ENCODE data around the gene HP1BP3.

Gene HP1BP3

GRCh38 chr1:20767271-20767670 is 19.8 kb downstream of the HP1BP3 start:
- no peak overlapping the region for H3K4me3 ChIP-seq (ENCODE audit: low read length, poor library complexity, severe bottlenecking)
- H3K79me2 ChIP-seq (ENCODE audit: insufficient read depth, low read length): peaks cover 13% of the 10 kb centered on the region; the same call in 1 of the 2 replicates
- H2AFZ ChIP-seq (ENCODE audit: low read length): no peak overlapping the region
- no peaks in the 10 kb centered on the region for H3K9me3 ChIP-seq (ENCODE audit: insufficient read depth, low read depth, low read length)
- H3K9me2 ChIP-seq (replicated peaks; ENCODE audit: low read depth, low read length): no peaks in the 10 kb centered on the region
- H4K20me1 ChIP-seq (ENCODE audit: insufficient read depth, low read length, poor library complexity, severe bottlenecking): peaks cover 15% of the 10 kb centered on the region
- peaks cover 100% of the 10 kb centered on the region for H3K36me3 ChIP-seq (ENCODE audit: insufficient read depth, low read length)
- H3K4me2 ChIP-seq (ENCODE audit: low read depth, low read length, poor library complexity, severe bottlenecking): no peak overlapping the region
- TF ChIP-seq CTCF (conservative IDR thresholded peaks at IDR 0.05; ENCODE audit: low read length) (no peak), EZH2phosphoT487 (IDR thresholded peaks at IDR 0.05; ENCODE audit: borderline replicate concordance) (no peak)
- no peaks in the 10 kb centered on the region for H3K4me1 ChIP-seq (ENCODE audit: insufficient read depth, low read length, poor library complexity, severe bottlenecking)
- H3K27me3 ChIP-seq (ENCODE audit: insufficient read depth, low read length, poor library complexity, severe bottlenecking): no peaks in the 10 kb centered on the region
- H3K9ac ChIP-seq (ENCODE audit: low read depth, low read length, poor library complexity, severe bottlenecking): no peak overlapping the region
- H3F3A ChIP-seq (ENCODE audit: low read depth): no peaks in the 10 kb centered on the region

- TF ChIP-seq CTCF (conservative IDR thresholded peaks at IDR 0.05; ENCODE audit: low read length): no peak
- no peak for TF ChIP-seq EZH2phosphoT487 (IDR thresholded peaks at IDR 0.05; ENCODE audit: borderline replicate concordance)
Observed at GRCh38 chr1:20763417-20763816, 23.7 kb downstream of the HP1BP3 start.

GRCh38 chr1:20760322-20760721 is 26.8 kb downstream of the HP1BP3 start:
- Histone ChIP-seq H3K27me3 (ENCODE audit: insufficient read depth, low read length, poor library complexity, severe bottlenecking) (no peaks in the 10 kb centered on the region), H4K20me1 (ENCODE audit: insufficient read depth, low read length, poor library complexity, severe bottlenecking) (peaks cover 9% of the 10 kb centered on the region), H3K4me2 (ENCODE audit: low read depth, low read length, poor library complexity, severe bottlenecking) (no peak overlapping the region), H3K9ac (ENCODE audit: low read depth, low read length, poor library complexity, severe bottlenecking) (no peak overlapping the region), H3K4me1 (ENCODE audit: insufficient read depth, low read length, poor library complexity, severe bottlenecking) (no peaks in the 10 kb centered on the region), H3F3A (ENCODE audit: low read depth) (no peaks in the 10 kb centered on the region), H2AFZ (ENCODE audit: low read length) (no peak overlapping the region), H3K4me3 (ENCODE audit: low read length, poor library complexity, severe bottlenecking) (no peak overlapping the region), H3K36me3 (ENCODE audit: insufficient read depth, low read length) (peaks cover 92% of the 10 kb centered on the region), H3K9me3 (ENCODE audit: insufficient read depth, low read depth, low read length) (no peaks in the 10 kb centered on the region), H3K79me2 (ENCODE audit: insufficient read depth, low read length) (no peaks in the 10 kb centered on the region), H3K9me2 (replicated peaks; ENCODE audit: low read depth, low read length) (no peaks in the 10 kb centered on the region)
- TF ChIP-seq EZH2phosphoT487 (IDR thresholded peaks at IDR 0.05; ENCODE audit: borderline replicate concordance): no peak
- no peak for TF ChIP-seq CTCF (conservative IDR thresholded peaks at IDR 0.05; ENCODE audit: low read length)

More at GRCh38 chr1:20763417-20763816, 23.7 kb downstream of the HP1BP3 start:
- Histone ChIP-seq H3K9me2 (replicated peaks; ENCODE audit: low read depth, low read length) (no peaks in the 10 kb centered on the region), H3K36me3 (ENCODE audit: insufficient read depth, low read length) (peaks cover 95% of the 10 kb centered on the region), H3K9ac (ENCODE audit: low read depth, low read length, poor library complexity, severe bottlenecking) (no peak overlapping the region), H3K9me3 (ENCODE audit: insufficient read depth, low read depth, low read length) (no peaks in the 10 kb centered on the region), H3K4me1 (ENCODE audit: insufficient read depth, low read length, poor library complexity, severe bottlenecking) (no peaks in the 10 kb centered on the region), H3K27me3 (ENCODE audit: insufficient read depth, low read length, poor library complexity, severe bottlenecking) (no peaks in the 10 kb centered on the region), H3K4me3 (ENCODE audit: low read length, poor library complexity, severe bottlenecking) (no peak overlapping the region), H3K79me2 (ENCODE audit: insufficient read depth, low read length) (no peaks in the 10 kb centered on the region), H4K20me1 (ENCODE audit: insufficient read depth, low read length, poor library complexity, severe bottlenecking) (peaks cover 9% of the 10 kb centered on the region), H2AFZ (ENCODE audit: low read length) (no peak overlapping the region), H3K4me2 (ENCODE audit: low read depth, low read length, poor library complexity, severe bottlenecking) (no peak overlapping the region), H3F3A (ENCODE audit: low read depth) (no peaks in the 10 kb centered on the region)
